AG09319 (cell line): ENCODE measurements around the gene C9orf152.

Experiments used
- DNase-seq: peaks from one replicate; pipeline ENCODE4 v3.0.0-alpha.2; 2010; ENCODE audit warnings: low read depth; ENCODE audit errors: extremely low read depth
- TF ChIP-seq, protein P1 (sequence below): IDR thresholded peaks from 2 replicates; pipeline ENCODE4 v1.5.1; 2011; ENCODE audit warnings: low read depth, mild to moderate bottlenecking, inconsistent platforms, low read length, moderate library complexity

Gene C9orf152

GRCh38 chr9:110188991-110189390, 19.0 kb downstream of the C9orf152 start:
- TF ChIP-seq, protein P1, sequence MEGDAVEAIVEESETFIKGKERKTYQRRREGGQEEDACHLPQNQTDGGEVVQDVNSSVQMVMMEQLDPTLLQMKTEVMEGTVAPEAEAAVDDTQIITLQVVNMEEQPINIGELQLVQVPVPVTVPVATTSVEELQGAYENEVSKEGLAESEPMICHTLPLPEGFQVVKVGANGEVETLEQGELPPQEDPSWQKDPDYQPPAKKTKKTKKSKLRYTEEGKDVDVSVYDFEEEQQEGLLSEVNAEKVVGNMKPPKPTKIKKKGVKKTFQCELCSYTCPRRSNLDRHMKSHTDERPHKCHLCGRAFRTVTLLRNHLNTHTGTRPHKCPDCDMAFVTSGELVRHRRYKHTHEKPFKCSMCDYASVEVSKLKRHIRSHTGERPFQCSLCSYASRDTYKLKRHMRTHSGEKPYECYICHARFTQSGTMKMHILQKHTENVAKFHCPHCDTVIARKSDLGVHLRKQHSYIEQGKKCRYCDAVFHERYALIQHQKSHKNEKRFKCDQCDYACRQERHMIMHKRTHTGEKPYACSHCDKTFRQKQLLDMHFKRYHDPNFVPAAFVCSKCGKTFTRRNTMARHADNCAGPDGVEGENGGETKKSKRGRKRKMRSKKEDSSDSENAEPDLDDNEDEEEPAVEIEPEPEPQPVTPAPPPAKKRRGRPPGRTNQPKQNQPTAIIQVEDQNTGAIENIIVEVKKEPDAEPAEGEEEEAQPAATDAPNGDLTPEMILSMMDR, result no peak
- DNase-seq, result no peak

DNA sequence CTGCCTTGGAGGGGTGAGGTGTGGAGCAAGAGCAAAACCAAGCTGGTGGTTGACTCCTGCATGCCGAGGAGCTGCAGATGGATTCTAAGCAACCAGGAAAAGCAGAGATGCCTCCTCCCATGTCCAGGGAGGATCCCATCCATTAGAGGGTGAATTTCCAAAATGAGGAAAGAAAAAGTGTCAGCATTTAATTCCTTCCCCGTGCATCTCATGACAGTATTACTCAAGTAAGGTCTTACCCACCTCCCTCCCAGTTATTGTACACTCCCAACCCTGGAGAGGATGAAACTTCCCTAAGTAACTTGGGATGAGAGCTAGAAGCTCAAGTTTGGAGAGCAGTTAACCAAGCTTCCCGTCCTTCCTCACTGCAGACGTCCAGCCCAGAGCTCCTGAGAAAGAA, 19.9 kb downstream of the C9orf152 start:
- DNase-seq, result no peak
- TF ChIP-seq, protein P1, result no peak

DNA sequence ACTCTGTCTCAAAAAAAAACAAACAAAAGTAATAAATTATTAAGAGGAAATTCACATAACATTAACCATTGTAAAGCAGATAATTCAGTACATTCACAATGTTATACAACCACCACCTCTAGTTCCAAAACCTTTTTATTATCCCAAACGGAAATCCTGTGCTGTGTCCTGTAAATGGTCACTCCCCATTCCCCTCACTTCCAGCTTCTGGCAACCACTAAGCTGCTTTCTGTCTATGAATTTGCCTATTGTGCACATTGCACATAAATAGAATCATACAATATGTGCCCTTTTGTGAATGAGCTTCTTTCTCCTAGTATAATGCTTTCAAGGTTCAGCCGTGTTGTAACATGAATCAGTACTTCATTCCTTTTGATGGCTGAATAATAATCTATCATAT, 20.8 kb downstream of the C9orf152 start:
- no peak for DNase-seq
- TF ChIP-seq, protein P1, result no peak

GRCh38 chr9:110186254-110186653, 21.7 kb downstream of the C9orf152 start:
- no peak for DNase-seq
- TF ChIP-seq, protein P1, result no peak

DNA sequence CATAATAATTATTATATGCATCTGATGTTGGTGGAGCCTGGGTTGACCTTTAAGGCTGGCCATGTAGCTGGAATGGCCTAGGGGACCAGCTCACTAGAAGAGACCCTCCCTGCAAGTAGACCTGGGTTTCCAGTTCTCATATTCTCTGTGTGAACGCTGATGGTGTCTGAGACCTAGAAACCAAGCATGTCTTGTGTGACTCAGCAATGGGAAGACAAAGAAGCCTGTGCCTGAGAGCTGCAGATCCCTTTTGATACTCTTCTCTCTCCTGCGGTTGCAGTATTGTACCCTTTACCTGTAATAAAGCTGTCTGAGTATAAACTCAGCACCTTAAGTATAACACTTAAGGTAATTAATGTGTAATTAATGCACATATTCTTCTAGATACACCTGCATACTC, 22.2 kb downstream of the C9orf152 start:
- TF ChIP-seq, protein P1, result no peak
- no peak for DNase-seq

- DNase-seq, result no peak
- TF ChIP-seq, protein P1, result peak; percentile 72
Measured at GRCh38 chr9:110183208-110184145, 24.5 kb downstream of the C9orf152 start.
